ENCODE measurements around the gene C1orf141.

GRCh38 chr1:67051196-67051595, 83.6 kb downstream of the C1orf141 start:
- TF ChIP-seq CTCF (IDR thresholded peaks at IDR 0.05), result no peak
- no peak for TF ChIP-seq POLR2AphosphoS5 (IDR thresholded peaks at IDR 0.05)
- TF ChIP-seq POLR2A (IDR thresholded peaks at IDR 0.05), result no peak
